Fibroblast of skin of abdomen (primary cell): ENCODE measurements around the gene BRF1.

Source experiments
- DNase-seq: peaks from one replicate; pipeline ENCODE4 v3.0.0-alpha.2; 2013

The BRF1 gene

GRCh38 chr14:105261781-105262180 is 39.0 kb downstream of the BRF1 start:
- no peak for DNase-seq

GRCh38 chr14:105260959-105261358 is 39.8 kb downstream of the BRF1 start:
- no peak for DNase-seq

- DNase-seq: no peak
These were observed 42.0 kb downstream of the BRF1 start for GRCh38 chr14:105258846-105259245.

GRCh38 chr14:105257464-105257863 is 43.3 kb downstream of the BRF1 start:
- DNase-seq: no peak

- DNase-seq: no peak
These were observed 44.4 kb downstream of the BRF1 start for GRCh38 chr14:105256292-105256960.

GRCh38 chr14:105255021-105255507 is 45.7 kb downstream of the BRF1 start:
- DNase-seq: peak; percentile 14

- DNase-seq: no peak
These were observed 47.5 kb downstream of the BRF1 start for GRCh38 chr14:105253329-105253682.

- no peak for DNase-seq
These were observed 48.1 kb downstream of the BRF1 start for GRCh38 chr14:105252552-105253328.

- DNase-seq: no peak
These were observed 48.9 kb downstream of the BRF1 start for GRCh38 chr14:105251920-105252319.

- no peak for DNase-seq
These were observed 49.8 kb downstream of the BRF1 start for GRCh38 chr14:105250986-105251385.

GRCh38 chr14:105250008-105250366 is 50.8 kb downstream of the BRF1 start:
- no peak for DNase-seq

- DNase-seq: peak; percentile 18
These were observed 51.4 kb downstream of the BRF1 start for GRCh38 chr14:105249182-105250007.

GRCh38 chr14:105248368-105249181 is 52.2 kb downstream of the BRF1 start, which contains the start of gene BTBD6:
Gene BTBD6, plus strand, starts transcription at chr14:105248533. Its CDS starts 179 bp downstream, at chr14:105248712.
- DNase-seq: peak; percentile 83

GRCh38 chr14:105247715-105248367 is 53.0 kb downstream of the BRF1 start:
- no peak for DNase-seq

- DNase-seq: no peak
These were observed 53.8 kb downstream of the BRF1 start for GRCh38 chr14:105247026-105247425.

- DNase-seq: no peak
These were observed 56.5 kb downstream of the BRF1 start for GRCh38 chr14:105244334-105244733.

- DNase-seq: no peak
These were observed 59.2 kb downstream of the BRF1 start for GRCh38 chr14:105241641-105242040.

GRCh38 chr14:105240811-105241576 is 59.8 kb downstream of the BRF1 start:
- DNase-seq: no peak

- no peak for DNase-seq
These were observed 71.6 kb downstream of the BRF1 start for GRCh38 chr14:105229099-105229655.

GRCh38 chr14:105228562-105228961 is 72.2 kb downstream of the BRF1 start:
- no peak for DNase-seq

- DNase-seq: no peak
These were observed 73.5 kb downstream of the BRF1 start for GRCh38 chr14:105227346-105227745.
